SW 1271 (cell line): Measurements from ENCODE around the gene HS6ST3.

Experiments
- DNase-seq, 2 experiments: peaks; one replicate each; lab custom pipeline; 2025; lab: John Stamatoyannopoulos, UW

HS6ST3 gene

GRCh38 chr13:96308568-96308967 is 218.7 kb downstream of the HS6ST3 start:
- no peak for DNase-seq

DNA sequence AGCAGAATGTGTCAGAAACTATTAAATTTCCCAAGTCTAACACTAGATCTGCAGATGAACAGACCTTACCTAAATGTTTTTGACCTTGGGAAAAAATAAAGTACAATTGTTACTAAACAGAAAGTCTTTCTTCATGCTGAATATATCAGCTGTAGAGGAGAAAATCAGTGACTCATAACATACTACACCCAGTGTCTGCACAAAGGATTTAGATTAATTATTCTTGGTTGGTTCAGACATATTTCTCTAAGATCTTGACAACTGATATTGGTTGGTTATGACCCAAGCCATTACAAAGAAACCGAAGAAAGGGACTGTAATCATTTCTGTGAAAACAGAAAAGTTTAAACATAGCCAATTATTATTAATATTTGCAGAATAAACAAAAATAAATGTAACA is 225.1 kb downstream of the HS6ST3 start:
- no peak for DNase-seq

DNA sequence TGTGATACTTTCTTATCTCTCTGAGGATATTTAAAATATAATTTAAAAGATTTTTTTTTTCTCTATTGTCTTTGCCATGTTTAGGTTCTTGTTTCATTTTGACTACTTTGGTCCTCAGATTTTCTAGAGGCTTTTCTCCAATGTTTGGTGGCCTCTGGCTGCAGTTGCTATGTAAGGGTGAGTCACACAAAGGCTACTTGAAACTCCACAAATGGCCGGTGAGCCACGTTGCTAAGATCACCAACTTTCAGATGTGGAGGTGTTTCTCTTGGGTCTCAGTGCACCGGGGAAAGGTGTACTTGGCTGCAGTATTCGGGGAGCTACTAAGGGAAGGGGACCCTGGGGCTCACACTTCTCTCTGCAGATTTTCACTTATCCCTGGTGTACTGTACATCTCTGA is 248.1 kb downstream of the HS6ST3 start:
- DNase-seq, result no peak

- DNase-seq, result no peak
Observed at GRCh38 chr13:96342286-96342685, 252.4 kb downstream of the HS6ST3 start.

GRCh38 chr13:96342852-96343465 is 253.1 kb downstream of the HS6ST3 start:
- no peak for DNase-seq

- no peak for DNase-seq
Observed at GRCh38 chr13:96346921-96347320, 257.0 kb downstream of the HS6ST3 start.

DNA sequence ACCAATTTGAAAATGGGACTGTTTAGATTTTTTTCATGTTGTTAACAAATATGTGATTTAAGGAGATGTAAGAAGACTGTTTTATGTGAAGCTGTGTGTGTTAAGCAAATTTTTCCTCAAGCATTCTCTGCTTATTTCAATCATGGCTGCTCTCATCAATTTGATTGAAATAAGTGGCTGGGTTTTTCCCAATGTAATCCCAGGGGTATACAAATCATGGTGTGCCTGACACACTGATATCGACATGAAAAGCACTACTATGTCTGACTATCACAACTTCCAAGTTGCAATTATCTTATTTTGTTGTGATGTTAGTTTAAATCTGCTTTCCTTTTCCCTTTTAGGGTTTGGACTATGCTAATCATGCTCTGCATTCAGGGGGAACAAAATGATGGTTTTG is 283.7 kb downstream of the HS6ST3 start:
- no peak for DNase-seq

- DNase-seq, result no peak
Observed at GRCh38 chr13:96377835-96378234, 287.9 kb downstream of the HS6ST3 start.

DNA sequence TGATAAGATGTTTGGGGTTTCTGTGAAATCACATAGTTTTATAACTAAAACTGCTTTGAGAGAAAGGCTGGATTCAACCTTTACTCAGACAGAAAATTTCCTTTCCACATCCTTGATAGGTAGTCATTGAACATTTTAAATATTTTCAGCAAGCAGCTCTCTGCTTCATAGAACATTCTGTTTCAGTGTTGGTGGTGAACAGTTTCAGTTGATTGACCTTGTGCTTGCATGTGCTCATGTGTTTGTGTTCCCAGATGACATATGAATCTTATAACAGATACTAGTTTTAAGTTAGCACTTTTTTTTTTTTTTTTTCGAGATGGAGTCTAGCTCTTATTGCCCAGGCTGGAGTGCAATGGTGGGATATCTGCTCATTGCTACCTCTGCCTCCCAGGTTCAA is 290.1 kb downstream of the HS6ST3 start:
- no peak for DNase-seq

DNA sequence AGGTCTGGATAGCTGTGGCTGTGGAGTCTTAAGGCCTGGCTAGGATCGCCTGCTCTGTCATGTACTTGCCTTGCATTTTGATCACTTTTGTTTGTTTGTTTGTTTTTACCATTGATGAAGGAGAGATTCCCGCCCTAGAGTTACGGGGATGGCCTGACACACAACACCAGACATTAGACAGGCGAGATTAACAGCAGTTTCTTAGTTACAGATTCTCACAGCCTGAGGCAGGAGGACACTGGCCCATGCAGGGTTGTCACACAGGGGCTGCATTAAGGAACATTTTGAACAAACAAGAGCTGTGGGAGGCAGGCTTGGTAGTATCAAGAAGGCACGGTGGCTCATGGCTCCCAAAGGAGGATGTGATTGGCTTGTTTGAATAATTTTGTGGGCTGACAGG is 291.8 kb downstream of the HS6ST3 start:
- DNase-seq, result no peak

DNA sequence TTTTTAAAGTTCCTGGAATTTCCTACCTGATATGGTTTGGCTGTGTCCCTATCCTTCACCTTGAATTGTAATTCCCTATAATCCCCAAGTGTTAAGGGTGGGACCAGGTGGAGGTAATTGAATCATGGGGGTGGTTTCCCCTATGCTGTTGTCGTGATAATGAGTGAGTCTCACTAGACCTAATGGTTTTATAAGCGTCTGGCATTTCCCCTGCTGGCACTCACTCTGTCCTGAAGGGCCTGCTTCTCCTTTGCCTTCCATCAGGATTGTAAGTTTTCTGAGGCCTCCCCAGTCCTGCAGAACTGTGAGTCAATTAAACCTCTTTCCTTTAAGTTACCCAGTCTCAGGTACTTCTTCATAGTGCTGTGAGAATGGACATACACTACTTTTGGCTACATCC is 298.7 kb downstream of the HS6ST3 start:
- DNase-seq, result no peak

- no peak for DNase-seq
Observed at GRCh38 chr13:96391606-96392005, 301.7 kb downstream of the HS6ST3 start.

DNA sequence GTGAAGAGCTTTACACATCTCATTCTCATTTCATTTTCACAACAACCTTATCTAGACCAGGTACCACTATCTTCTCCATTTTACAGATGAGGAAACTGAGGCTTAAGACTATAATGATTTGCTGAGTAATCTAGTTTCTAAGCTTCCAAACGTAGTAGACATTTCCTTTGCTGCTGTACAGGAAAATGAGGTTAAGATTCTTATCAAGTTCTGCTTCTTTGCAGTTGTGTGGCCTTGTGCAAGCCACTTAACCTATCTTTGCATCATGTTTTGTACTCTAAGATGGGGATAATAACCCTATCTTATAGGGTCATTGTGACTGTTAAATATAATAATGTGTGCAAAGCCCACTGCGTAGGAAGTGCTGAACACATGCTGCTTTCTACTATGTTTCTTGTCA is 307.9 kb downstream of the HS6ST3 start:
- no peak for DNase-seq

DNA sequence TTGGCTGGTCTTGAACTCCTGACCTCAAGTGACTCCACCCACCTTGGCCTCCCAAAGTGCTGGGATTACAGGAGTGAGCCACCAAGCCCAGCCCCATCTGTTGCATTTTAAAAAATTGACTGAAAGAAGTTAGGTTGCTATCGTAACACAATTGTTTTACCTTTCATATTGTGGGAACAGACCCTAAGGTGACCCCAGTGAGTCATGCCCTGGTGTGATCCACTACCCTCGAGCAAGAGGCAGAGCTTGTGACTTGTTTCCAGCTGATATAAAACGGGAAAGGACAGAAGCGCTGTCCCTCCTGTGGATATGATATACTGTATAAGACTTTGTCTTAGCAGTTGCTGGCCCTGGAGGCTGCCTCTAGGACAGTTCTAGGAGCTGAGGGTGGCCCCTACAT is 308.6 kb downstream of the HS6ST3 start:
- DNase-seq, result no peak

DNA sequence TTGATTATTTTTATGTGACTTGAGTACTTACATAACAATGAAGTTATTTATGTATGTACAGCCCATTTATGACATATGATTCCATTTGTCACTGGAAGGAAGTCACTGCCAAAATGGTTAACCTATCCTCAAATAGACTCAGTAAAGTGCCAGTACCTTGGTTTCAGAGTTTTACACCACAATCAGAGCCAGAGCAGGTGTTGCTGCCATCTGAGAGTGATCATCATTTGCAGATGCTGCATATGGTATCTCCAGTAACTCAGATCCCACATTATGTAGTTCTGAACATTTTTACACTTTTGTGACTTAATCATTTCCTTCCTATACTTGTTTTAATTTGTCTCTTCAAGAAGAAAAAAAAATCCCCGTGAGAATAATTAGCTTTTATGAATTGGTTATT is 313.3 kb downstream of the HS6ST3 start:
- no peak for DNase-seq

- DNase-seq, result no peak
Observed at GRCh38 chr13:96403651-96404050, 313.7 kb downstream of the HS6ST3 start.

GRCh38 chr13:96415831-96416385 is 326.0 kb downstream of the HS6ST3 start:
- no peak for DNase-seq

DNA sequence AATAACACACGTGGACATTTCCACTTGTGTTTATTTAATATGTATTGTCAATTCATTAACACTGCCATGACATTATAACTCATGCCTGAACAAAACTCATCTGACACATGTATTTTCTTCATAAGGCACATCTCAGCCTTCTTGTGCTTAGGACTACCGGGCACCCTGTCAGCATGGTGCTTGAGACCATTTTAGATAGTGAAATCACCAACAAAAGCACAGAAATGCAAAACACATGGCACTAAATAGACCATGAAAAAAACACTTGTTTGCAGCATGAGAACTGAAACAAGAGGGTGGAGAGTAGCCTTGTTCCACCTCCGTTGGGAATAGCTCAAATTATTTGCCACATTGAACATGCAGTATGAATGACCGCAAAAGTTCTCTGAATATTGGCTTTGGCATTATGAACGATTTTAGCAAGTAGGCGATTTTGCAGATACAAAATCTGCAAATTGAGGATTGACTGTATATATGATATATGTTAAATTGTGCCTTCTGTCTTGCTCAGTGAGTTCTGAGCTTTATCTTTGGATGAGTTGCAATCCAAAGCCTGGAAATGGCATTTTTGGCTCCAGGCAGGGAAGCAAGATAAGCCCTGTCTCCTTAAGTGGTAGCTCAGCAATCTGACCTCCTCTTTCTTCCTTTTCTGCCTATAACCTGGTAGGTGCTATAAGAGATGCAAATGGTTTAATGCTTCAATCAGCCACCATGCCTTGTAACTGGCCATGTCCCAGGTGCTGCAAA is 328.2 kb downstream of the HS6ST3 start:
- no peak for DNase-seq

GRCh38 chr13:96421314-96421713 is 331.4 kb downstream of the HS6ST3 start:
- DNase-seq, result no peak

- no peak for DNase-seq
Observed at GRCh38 chr13:96422002-96422401, 332.1 kb downstream of the HS6ST3 start.

- no peak for DNase-seq
Observed at GRCh38 chr13:96426167-96426566, 336.3 kb downstream of the HS6ST3 start.

DNA sequence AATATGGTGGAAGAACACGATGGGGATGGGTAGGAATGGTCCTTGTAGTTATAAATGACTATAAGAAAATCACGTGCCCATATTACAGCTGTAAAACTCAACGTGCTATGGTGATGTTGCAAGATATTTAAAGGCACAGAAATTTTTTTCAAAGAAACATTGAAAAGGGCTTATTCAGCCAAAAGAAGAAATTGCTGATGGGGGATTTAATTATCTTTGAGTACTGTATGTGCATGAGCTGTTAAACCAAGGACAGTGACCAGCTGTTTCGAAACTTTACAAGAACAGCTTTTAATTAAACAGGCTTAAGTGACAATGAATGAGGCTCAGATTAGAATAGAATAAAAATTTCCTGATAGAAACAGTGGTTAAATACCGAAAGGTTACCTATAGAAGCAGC is 339.0 kb downstream of the HS6ST3 start:
- DNase-seq, result no peak

GRCh38 chr13:96431044-96431581 is 341.2 kb downstream of the HS6ST3 start:
- DNase-seq, result no peak
